Activated CD4-positive, alpha-beta memory T cell treated with anti-CD3 and anti-CD28 coated beads for 36 hours (primary cell): Measurements from ENCODE around the gene LRRC56. TPM values are rescaled to one million over a fixed set of nuclear protein-coding genes. Genes with fewer than 3 reads are reported as not detected.
A peak's percentile ranks its signal among the peaks of the same experiment; 100 is the strongest.

Experiments used
- CTCF ChIA-PET: fragments of 350-600 bp; sonication (Branson Sonifier 250); formaldehyde crosslinking; loops from one replicate; lab custom pipeline; 2021; ENCODE audit warnings: antibody characterized with exemption, inconsistent platforms; lab: Charles Lee
- POLR2A ChIA-PET: fragments of 350-600 bp; sonication (Branson Sonifier 250); formaldehyde crosslinking; loops from one replicate; lab custom pipeline; 2021; ENCODE audit warnings: antibody characterized with exemption; lab: Charles Lee
- DNase-seq: peaks from one replicate; pipeline ENCODE4 v3.0.0-alpha.2; 2020
- H3K27ac Mint-ChIP-seq: one replicate; pipeline ENCODE4 v1.8.0; 2021; ENCODE audit warnings: mixed read lengths
- H3K27me3 Mint-ChIP-seq: one replicate; pipeline ENCODE4 v1.8.0; 2021; ENCODE audit warnings: mixed read lengths
- H3K36me3 Mint-ChIP-seq: one replicate; pipeline ENCODE4 v1.8.0; 2021; ENCODE audit warnings: mixed read lengths
- H3K4me1 Mint-ChIP-seq: one replicate; pipeline ENCODE4 v1.8.0; 2021; ENCODE audit warnings: low read depth, mixed read lengths
- H3K4me3 Mint-ChIP-seq: one replicate; pipeline ENCODE4 v1.8.0; 2021; ENCODE audit warnings: mild to moderate bottlenecking, mixed read lengths
- H3K9me3 Mint-ChIP-seq: one replicate; pipeline ENCODE4 v1.8.0; 2021; ENCODE audit warnings: mixed read lengths
- intact Hi-C: fragments of 100-400 bp; cut with micrococcal nuclease; formaldehyde crosslinking; loops from one replicate; pipeline ENCODE4 v1.15.1; 2023
- total RNA-seq, 2 experiments: library from RNA; stranded (reverse); gene quantifications; one replicate each; pipeline ENCODE4 v1.2.3, GENCODE V29; 2021

LRRC56 gene
- total RNA-seq, 2 experiments from 2014 or later: 1.3 to 1.6 TPM

GRCh38 chr11:575996-576768 is 38.9 kb downstream of the LRRC56 start, which contains the start of gene PHRF1:
PHRF1 (plus strand) TSS chr11:576470; CDS start chr11:581513, 5,043 bp downstream.
- Mint-ChIP-seq H3K27ac (peak within 1 kb of the TSS; percentile 98), H3K36me3 (peaks cover 5% of the 10 kb centered on the region), H3K4me3 (peak within 1 kb of the TSS; percentile 87), H3K27me3 (peaks cover 5% of the 10 kb centered on the region), H3K9me3 (no peaks in the 10 kb centered on the region), H3K4me1 (peaks cover 45% of the 10 kb centered on the region)
- CTCF ChIA-PET: interaction anchor here (0.9 to 1.6 kb wide), 7 partner anchors 16 to 147 kb away, joined by 3 to 6 read pairs (median 4); partner anchors contain the start of genes DEAF1 and TMEM80
- intact Hi-C loops: loop anchor here (1.0 to 5.0 kb wide), 5 partner anchors 16 to 119 kb away; partner anchors contain the start of genes DEAF1, IRF7, LMNTD2 and LRRC56
- DNase-seq: peak; percentile 95
- POLR2A ChIA-PET: interaction anchor here (0.7 to 1.4 kb wide), 12 partner anchors 10 to 233 kb away, joined by 3 to 6 read pairs (median 4); partner anchors contain the start of genes IRF7 and LRRC56

DNA sequence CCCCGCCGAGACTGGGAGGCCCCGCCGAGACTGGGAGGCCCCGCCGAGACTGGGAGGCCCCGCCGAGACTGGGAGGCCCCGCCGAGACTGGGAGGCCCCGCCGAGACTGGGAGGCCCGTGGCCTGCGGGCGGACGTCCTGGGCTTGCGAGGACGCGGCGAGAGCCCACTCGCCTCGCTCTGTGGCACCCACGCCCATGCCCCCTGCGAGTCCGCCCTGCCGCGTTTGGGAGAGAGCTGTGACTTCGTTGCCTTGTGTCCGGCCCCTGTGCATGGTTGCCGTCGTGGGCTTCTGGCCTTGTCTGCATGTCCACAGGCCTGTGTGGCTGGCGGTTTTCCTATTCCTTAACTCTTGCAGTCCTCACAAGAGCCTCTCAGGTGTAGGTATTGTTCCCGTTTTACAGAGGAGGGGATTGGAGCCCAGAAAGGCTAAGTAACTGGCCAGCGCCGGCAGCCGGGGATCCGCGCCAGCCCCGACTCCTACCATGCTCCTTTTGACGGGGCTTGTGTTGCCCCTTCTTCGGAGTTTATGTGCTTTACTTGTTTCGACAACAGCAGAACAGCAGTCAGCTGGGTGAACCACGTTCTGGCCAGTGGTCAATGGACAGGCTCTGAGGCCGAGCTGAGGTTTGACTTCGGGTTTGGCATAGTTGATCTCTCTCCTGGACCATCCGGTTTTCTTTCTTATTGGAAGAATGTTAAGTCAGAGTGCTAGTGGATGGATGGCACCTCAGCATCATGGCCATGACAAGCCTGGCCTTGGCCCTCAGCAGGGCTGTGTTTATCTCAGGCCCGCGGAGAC is 39.7 kb downstream of the LRRC56 start:
- H3K4me3 Mint-ChIP-seq: peak overlapping the region; percentile 87
- intact Hi-C loops: loop anchor here (1.0 to 5.0 kb wide), 3 partner anchors 17 to 40 kb away; partner anchors contain the start of genes IRF7, LMNTD2, LRRC56 and RASSF7
- peak overlapping the region; percentile 79 for H3K27ac Mint-ChIP-seq
- no peak for DNase-seq
- H3K9me3 Mint-ChIP-seq: no peaks in the 10 kb centered on the region
- peaks cover 47% of the 10 kb centered on the region for H3K4me1 Mint-ChIP-seq
- POLR2A ChIA-PET: interaction anchor here (0.6 to 1.4 kb wide), 4 partner anchors 10 to 39 kb away, joined by 3 to 5 read pairs (median 4); partner anchors contain the start of gene IRF7
- H3K36me3 Mint-ChIP-seq: peaks cover 10% of the 10 kb centered on the region
- H3K27me3 Mint-ChIP-seq: peaks cover 5% of the 10 kb centered on the region
- CTCF ChIA-PET: interaction anchor here (0.8 to 1.5 kb wide), 2 partner anchors 22 to 58 kb away, joined by 3 to 4 read pairs; no protein-coding TSS in a partner anchor

DNA sequence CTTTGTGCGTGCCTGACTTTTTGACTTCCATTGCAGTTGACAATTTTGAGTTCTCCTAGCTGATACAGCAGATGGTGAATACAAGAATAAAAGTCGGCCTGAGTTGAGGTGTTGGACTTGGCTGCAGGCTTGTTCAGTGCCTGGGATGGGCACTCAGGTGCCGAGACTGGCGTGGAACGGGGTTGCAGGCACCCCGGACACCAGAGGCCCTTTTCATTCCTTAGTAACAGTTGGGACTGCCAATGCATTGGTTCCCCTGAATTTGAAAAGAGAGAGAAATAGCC is 40.2 kb downstream of the LRRC56 start:
- DNase-seq: no peak
- peak overlapping the region; percentile 87 for H3K4me3 Mint-ChIP-seq
- H3K27me3 Mint-ChIP-seq: peaks cover 5% of the 10 kb centered on the region
- peak overlapping the region; percentile 79 for H3K27ac Mint-ChIP-seq
- POLR2A ChIA-PET: interaction anchor here (0.6 to 0.7 kb wide), 2 partner anchors 11 to 39 kb away, joined by 4 to 5 read pairs; no protein-coding TSS in a partner anchor
- CTCF ChIA-PET: interaction anchor here (0.8 to 1.5 kb wide), 3 partner anchors 18 to 58 kb away, joined by 3 to 4 read pairs (median 4); no protein-coding TSS in a partner anchor
- intact Hi-C loops: loop anchor here (2.0 to 5.0 kb wide), 2 partner anchors 40 to 41 kb away; partner anchors contain the start of genes IRF7 and LRRC56
- peaks cover 47% of the 10 kb centered on the region for H3K4me1 Mint-ChIP-seq
- H3K36me3 Mint-ChIP-seq: peaks cover 10% of the 10 kb centered on the region
- H3K9me3 Mint-ChIP-seq: no peaks in the 10 kb centered on the region

DNA sequence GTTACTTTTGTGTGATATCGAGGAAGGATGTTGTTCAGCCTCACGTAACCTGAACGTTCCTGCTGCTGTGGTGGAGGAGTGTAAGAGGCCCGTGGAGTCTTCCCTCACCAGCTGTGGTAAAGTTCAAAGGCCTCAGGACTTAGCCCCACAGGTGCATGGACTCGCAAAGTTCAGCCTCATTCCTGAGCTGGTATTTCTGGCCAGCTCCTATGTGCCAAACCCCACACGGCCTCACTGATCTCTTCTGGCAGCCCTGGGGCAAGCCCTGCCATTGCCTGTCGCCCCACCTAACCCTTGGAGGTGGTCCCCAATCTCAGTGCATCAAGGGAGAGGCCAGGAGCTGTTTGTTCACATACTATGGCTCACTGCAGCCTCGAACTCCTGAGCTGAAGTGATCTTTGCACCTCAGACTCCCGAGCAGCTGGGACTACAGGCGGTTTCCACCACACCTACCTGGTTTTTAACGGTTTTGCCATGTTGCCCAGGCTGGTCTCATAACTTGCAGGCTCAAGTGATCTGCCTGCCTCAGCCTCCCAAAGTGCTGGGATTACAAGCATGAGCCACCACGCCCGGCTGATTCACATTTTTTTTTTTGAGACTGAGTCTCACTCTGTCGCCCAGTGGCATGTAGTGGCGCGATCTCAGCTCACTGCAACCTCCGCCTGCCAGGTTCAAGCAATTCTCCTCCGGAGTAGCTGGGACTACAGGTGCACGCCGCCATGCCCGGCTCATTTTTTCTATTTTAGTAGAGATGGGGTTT is 41.1 kb downstream of the LRRC56 start:
- H3K36me3 Mint-ChIP-seq: peaks cover 10% of the 10 kb centered on the region
- POLR2A ChIA-PET: no interaction called here
- H3K27me3 Mint-ChIP-seq: peaks cover 5% of the 10 kb centered on the region
- peak overlapping the region; percentile 87 for H3K4me3 Mint-ChIP-seq
- H3K4me1 Mint-ChIP-seq: peaks cover 47% of the 10 kb centered on the region
- no peaks in the 10 kb centered on the region for H3K9me3 Mint-ChIP-seq
- CTCF ChIA-PET: interaction anchor here (0.7 to 1.5 kb wide), 3 partner anchors 19 to 357 kb away, joined by 4 read pairs; no protein-coding TSS in a partner anchor
- intact Hi-C loops: loop anchor here (5.0 kb wide), 1 partner anchor 39 kb away; the partner anchor contains the start of gene IRF7
- no peak overlapping the region for H3K27ac Mint-ChIP-seq
- DNase-seq: no peak

GRCh38 chr11:579830-580601 is 42.7 kb downstream of the LRRC56 start:
- Mint-ChIP-seq H3K36me3 (peaks cover 16% of the 10 kb centered on the region), H3K27me3 (peaks cover 2% of the 10 kb centered on the region), H3K4me3 (no peak overlapping the region), H3K4me1 (peaks cover 36% of the 10 kb centered on the region), H3K9me3 (no peaks in the 10 kb centered on the region), H3K27ac (no peak overlapping the region)
- intact Hi-C loops: loop anchor here (5.0 kb wide), 1 partner anchor 37 kb away; the partner anchor contains the start of gene IRF7
- DNase-seq: no peak
- ChIA-PET POLR2A (interaction anchor here (0.6 kb wide), 1 partner anchor 69 kb away, joined by 7 read pairs; no protein-coding TSS in a partner anchor), CTCF (interaction anchor here (1.2 to 1.5 kb wide), 2 partner anchors 26 to 61 kb away, joined by 3 read pairs; no protein-coding TSS in a partner anchor)

- H3K27me3 Mint-ChIP-seq: no peaks in the 10 kb centered on the region
- POLR2A ChIA-PET: no interaction called here
- no peak overlapping the region for H3K4me3 Mint-ChIP-seq
- CTCF ChIA-PET: interaction anchor here (1.5 kb wide), 1 partner anchor 62 kb away, joined by 3 read pairs; no protein-coding TSS in a partner anchor
- H3K27ac Mint-ChIP-seq: no peak overlapping the region
- H3K36me3 Mint-ChIP-seq: peaks cover 17% of the 10 kb centered on the region
- intact Hi-C loops: no loop called here
- no peaks in the 10 kb centered on the region for H3K9me3 Mint-ChIP-seq
- DNase-seq: no peak
- peaks cover 34% of the 10 kb centered on the region for H3K4me1 Mint-ChIP-seq
These were observed 44.0 kb downstream of the LRRC56 start for GRCh38 chr11:581342-581741.

DNA sequence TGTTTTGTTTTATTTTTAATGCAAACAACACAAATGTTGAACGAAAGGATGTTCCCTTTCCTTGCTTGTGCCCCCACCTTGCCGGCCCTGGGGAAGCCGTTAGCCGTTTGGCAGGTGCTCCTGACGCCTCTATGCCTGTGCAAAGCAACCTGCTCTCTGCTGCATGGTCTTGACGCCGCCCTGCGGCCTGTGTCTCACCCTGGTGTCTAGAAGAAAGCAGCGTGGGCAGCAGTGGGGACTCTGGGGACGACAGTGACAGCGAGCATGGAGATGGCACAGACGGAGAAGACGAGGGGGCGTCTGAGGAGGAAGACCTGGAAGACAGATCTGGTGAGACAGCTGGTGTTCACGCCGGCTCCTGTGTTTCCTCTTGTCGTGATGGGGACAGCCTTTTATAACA is 44.4 kb downstream of the LRRC56 start:
- Mint-ChIP-seq H3K9me3 (no peaks in the 10 kb centered on the region), H3K4me3 (no peak overlapping the region), H3K4me1 (peaks cover 37% of the 10 kb centered on the region), H3K27me3 (no peaks in the 10 kb centered on the region), H3K36me3 (peaks cover 19% of the 10 kb centered on the region), H3K27ac (no peak overlapping the region)
- ChIA-PET CTCF (no interaction called here), POLR2A (no interaction called here)
- DNase-seq: no peak
- intact Hi-C loops: no loop called here

GRCh38 chr11:584287-584686 is 47.0 kb downstream of the LRRC56 start:
- POLR2A ChIA-PET: no interaction called here
- CTCF ChIA-PET: no interaction called here

GRCh38 chr11:586376-587316 is 49.3 kb downstream of the LRRC56 start:
- ChIA-PET POLR2A (interaction anchor here (1.5 to 2.0 kb wide), 2 partner anchors 11 to 18 kb away, joined by 3 to 6 read pairs; no protein-coding TSS in a partner anchor), CTCF (no interaction called here)
- peaks cover 33% of the 10 kb centered on the region for H3K36me3 Mint-ChIP-seq
- peak overlapping the region; percentile 97 for H3K27ac Mint-ChIP-seq
- no peaks in the 10 kb centered on the region for H3K9me3 Mint-ChIP-seq
- no peak overlapping the region for H3K4me3 Mint-ChIP-seq
- intact Hi-C loops: no loop called here
- DNase-seq: no peak
- H3K4me1 Mint-ChIP-seq: peaks cover 18% of the 10 kb centered on the region
- H3K27me3 Mint-ChIP-seq: no peaks in the 10 kb centered on the region

More at GRCh38 chr11:584287-584686, 47.0 kb downstream of the LRRC56 start:
- H3K4me3 Mint-ChIP-seq: no peak overlapping the region
- no peak for DNase-seq
- peaks cover 31% of the 10 kb centered on the region for H3K4me1 Mint-ChIP-seq
- H3K9me3 Mint-ChIP-seq: no peaks in the 10 kb centered on the region
- intact Hi-C loops: no loop called here
- H3K27me3 Mint-ChIP-seq: no peaks in the 10 kb centered on the region
- H3K27ac Mint-ChIP-seq: no peak overlapping the region
- H3K36me3 Mint-ChIP-seq: peaks cover 26% of the 10 kb centered on the region
